ENCODE measurements around the gene SLC27A3. TPM values are rescaled to one million over a fixed set of nuclear protein-coding genes. Genes with fewer than 3 reads are reported as not detected.
A peak's percentile ranks its signal among the peaks of the same experiment; 100 is the strongest.

The SLC27A3 gene
- total and polyA plus RNA-seq, 10 of the 15 experiments (the other 5 are each of a cell fraction or from before 2014, with no cell fraction given): 2.6 to 18.1 (median 8.3) TPM

DNA sequence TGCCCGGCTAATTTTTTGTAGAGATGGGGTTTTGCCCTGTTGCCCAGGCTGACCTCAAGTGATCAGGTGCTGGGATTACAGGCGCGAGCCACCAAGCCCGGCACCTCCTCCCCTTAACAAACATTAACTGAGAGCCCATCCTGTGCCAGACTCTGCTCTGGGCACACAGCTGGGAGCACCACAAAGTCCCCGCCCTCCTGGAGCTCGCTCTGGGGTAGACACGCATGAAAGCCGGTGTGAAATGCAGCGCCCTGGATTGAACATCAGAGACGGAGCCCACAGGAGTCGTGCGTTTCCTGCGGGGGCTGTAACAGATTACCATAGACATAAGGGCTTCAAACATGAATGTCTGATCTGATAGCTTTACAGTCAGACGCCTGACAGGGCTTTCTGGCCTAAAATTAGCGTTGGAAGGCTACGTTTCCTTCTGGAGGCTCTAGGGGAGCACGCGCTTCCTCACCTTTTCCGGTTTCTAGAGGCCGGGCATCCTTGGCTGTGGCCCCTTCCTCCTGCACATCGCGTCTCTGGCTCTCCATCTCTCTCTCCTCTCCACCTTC is 14.3 kb downstream of the SLC27A3 start:
- WGBS (ENCODE audit: insufficient coverage, insufficient replicate concordance, low lambda C conversion rate, missing lambda C conversion rate): 53% methylated on average over 22 of the region's 22 CpGs
- in situ Hi-C loops (cut with MboI) (loop anchor here (10.0 kb wide), 1 partner anchor 195 kb away; the partner anchor contains the start of gene RAB13), intact Hi-C loops (cut with micrococcal nuclease; ENCODE audit: unreplicated experiment) (no loop called here)
- no peaks in the 10 kb centered on the region for H4K20me1 ChIP-seq (ENCODE audit: control insufficient read depth, insufficient read depth)
- ChIA-PET SMC1A (ENCODE audit: uncharacterized antibody, unreplicated experiment) (interaction anchor here (0.9 to 1.3 kb wide), 2 partner anchors 188 to 197 kb away, joined by 3 to 4 read pairs; partner anchors contain the start of genes JTB and RAB13), CTCF (no interaction called here), POLR2A (interaction anchor here (0.8 to 1.3 kb wide), 2 partner anchors 155 to 200 kb away, joined by 4 to 5 read pairs; partner anchors contain the start of genes CHTOP and RPS27), RAD21 (ENCODE audit: unreplicated experiment) (interaction anchor here (1.1 kb wide), 1 partner anchor 156 kb away, joined by 3 read pairs; no protein-coding TSS in a partner anchor)
- no peak for ATAC-seq
- no peaks in the 10 kb centered on the region for H3K36me3 ChIP-seq (ENCODE audit: control insufficient read depth in 2 of 2, insufficient read depth in 2 of 2, low read length in 1 of 2)
- H3K27ac ChIP-seq (ENCODE audit: control insufficient read depth, insufficient read depth): peak overlapping the region; percentile 91
- H2AFZ ChIP-seq (ENCODE audit: control insufficient read depth, low read depth, low read length): peak overlapping the region; percentile 79
- no peaks in the 10 kb centered on the region for H3K27me3 ChIP-seq (replicated peaks in 1 of 2; ENCODE audit: control insufficient read depth in 2 of 2, insufficient read depth in 2 of 2, low read length in 1 of 2)
- peak; percentile 65 for FAIRE-seq
- peak overlapping the region; percentile 2; the same call in 1 of the 2 replicates for H3K9ac ChIP-seq (ENCODE audit: control insufficient read depth, insufficient read depth, low read length)
- H3K9me3 ChIP-seq (replicated peaks; ENCODE audit: control insufficient read depth, insufficient read depth, low read length): no peaks in the 10 kb centered on the region
- no TSS peak for BruUV-seq (replicated peaks)
- peak overlapping the region; percentile 46 for H3K4me2 ChIP-seq (ENCODE audit: control insufficient read depth, insufficient read depth)
- H3K4me3 ChIP-seq: no peak overlapping the region
- H3K79me2 ChIP-seq (ENCODE audit: control insufficient read depth, insufficient read depth, low read length): no peaks in the 10 kb centered on the region
- H3K4me1 ChIP-seq (ENCODE audit: control insufficient read depth, insufficient read depth, low read length): peaks cover 39% of the 10 kb centered on the region
- DNase-seq (ENCODE audit: low read depth, low spot score): no peak
- TF ChIP-seq, protein P1, sequence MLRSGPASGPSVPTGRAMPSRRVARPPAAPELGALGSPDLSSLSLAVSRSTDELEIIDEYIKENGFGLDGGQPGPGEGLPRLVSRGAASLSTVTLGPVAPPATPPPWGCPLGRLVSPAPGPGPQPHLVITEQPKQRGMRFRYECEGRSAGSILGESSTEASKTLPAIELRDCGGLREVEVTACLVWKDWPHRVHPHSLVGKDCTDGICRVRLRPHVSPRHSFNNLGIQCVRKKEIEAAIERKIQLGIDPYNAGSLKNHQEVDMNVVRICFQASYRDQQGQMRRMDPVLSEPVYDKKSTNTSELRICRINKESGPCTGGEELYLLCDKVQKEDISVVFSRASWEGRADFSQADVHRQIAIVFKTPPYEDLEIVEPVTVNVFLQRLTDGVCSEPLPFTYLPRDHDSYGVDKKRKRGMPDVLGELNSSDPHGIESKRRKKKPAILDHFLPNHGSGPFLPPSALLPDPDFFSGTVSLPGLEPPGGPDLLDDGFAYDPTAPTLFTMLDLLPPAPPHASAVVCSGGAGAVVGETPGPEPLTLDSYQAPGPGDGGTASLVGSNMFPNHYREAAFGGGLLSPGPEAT (IDR thresholded peaks at IDR 0.05; ENCODE audit: low read depth): no peak
- TF ChIP-seq RUNX3 (IDR thresholded peaks at IDR 0.05; ENCODE audit: low read length) (peak; percentile 3; the same call in 1 of the 2 replicates), ETV6 (conservative IDR thresholded peaks at IDR 0.05 in 1 of 2, IDR thresholded peaks at IDR 0.05 in 1 of 2; ENCODE audit: borderline replicate concordance in 1 of 2, low read depth in 1 of 2) (peak in 1 of 2 experiments; percentile 75; a peak in 2 of 4 replicates)

All from GM12878 (cell line).